Caco-2 (cell line): ENCODE measurements around the gene SLC17A2. TPM values are rescaled to one million over a fixed set of nuclear protein-coding genes. Genes with fewer than 3 reads are reported as not detected.

Experiments used
- BruUV-seq: library from RNA; stranded (reverse); fragments of 400-500 nt; replicated peaks from 2 replicates; lab custom pipeline; 2021; lab: Mats Ljungman, UMichigan
- CTCF ChIA-PET: fragments of 300-600 bp; sonication (Branson Sonifier 250); formaldehyde crosslinking; loops from one replicate; lab custom pipeline; 2022; ENCODE audit warnings: antibody characterized with exemption; lab: Charles Lee
- POLR2A ChIA-PET: fragments of 300-600 bp; sonication (Branson Sonifier 250); formaldehyde crosslinking; loops from one replicate; lab custom pipeline; 2022; ENCODE audit warnings: antibody characterized with exemption; lab: Charles Lee
- DNase-seq, 2 experiments: peaks; one replicate each; pipeline versions ENCODE4 v3.0.0 to v3.0.0-alpha.2; 2020 to 2022
- H3K27me3 ChIP-seq: replicated peaks from 2 replicates; pipeline ENCODE4 v1.6.0; 2011; ENCODE audit warnings: low read length; ENCODE audit not compliant: control insufficient read depth, insufficient read depth
- H3K36me3 ChIP-seq: 2 replicates; pipeline ENCODE4 v1.5.1; 2011; ENCODE audit warnings: low read length; ENCODE audit not compliant: control insufficient read depth, insufficient read depth
- H3K4me1 ChIP-seq: fragments of 250-450 bp; sonication (Bioruptor Pico); 2 replicates; pipeline ENCODE4 v1.5.1; 2020; ENCODE audit warnings: mild to moderate bottlenecking
- H3K4me3 ChIP-seq: 2 replicates; pipeline ENCODE4 v1.5.1; 2011; ENCODE audit warnings: low read depth, mild to moderate bottlenecking, control low read depth, low read length
- H3K9me3 ChIP-seq: fragments of 250-450 bp; sonication (Bioruptor Pico); 2 replicates; pipeline ENCODE4 v1.5.1; 2020; ENCODE audit warnings: mild to moderate bottlenecking, moderate library complexity
- H3K27ac Mint-ChIP-seq: one replicate; pipeline ENCODE4 v1.8.0; 2022; ENCODE audit warnings: mixed read lengths; ENCODE audit not compliant: unreplicated experiment
- H3K27me3 Mint-ChIP-seq: one replicate; pipeline ENCODE4 v1.8.0; 2022; ENCODE audit warnings: mixed read lengths; ENCODE audit not compliant: insufficient read depth, unreplicated experiment
- H3K36me3 Mint-ChIP-seq: one replicate; pipeline ENCODE4 v1.8.0; 2022; ENCODE audit warnings: mild to moderate bottlenecking, mixed read lengths; ENCODE audit not compliant: insufficient read depth, unreplicated experiment
- H3K4me1 Mint-ChIP-seq: one replicate; pipeline ENCODE4 v1.8.0; 2022; ENCODE audit warnings: low read depth, mixed read lengths; ENCODE audit not compliant: unreplicated experiment
- H3K4me3 Mint-ChIP-seq: one replicate; pipeline ENCODE4 v1.8.0; 2022; ENCODE audit warnings: mild to moderate bottlenecking, moderate library complexity, mixed read lengths; ENCODE audit not compliant: unreplicated experiment
- H3K9me3 Mint-ChIP-seq: one replicate; pipeline ENCODE4 v1.8.0; 2022; ENCODE audit warnings: mixed read lengths; ENCODE audit not compliant: unreplicated experiment
- intact Hi-C: fragments of 100-400 bp; cut with micrococcal nuclease; formaldehyde crosslinking; loops from one replicate; pipeline ENCODE4 v1.10.0; 2022; ENCODE audit not compliant: unreplicated experiment
- total RNA-seq: library from RNA; stranded (reverse); gene quantifications from 2 replicates; pipeline ENCODE4 v1.2.3, GENCODE V29; 2022
- TF ChIP-seq, protein P1 (sequence below), 2 experiments: fragments of 200-600 bp in 1 of 2; IDR thresholded peaks; 1 replicate in 1 of 2; 2 replicates in 1 of 2; pipeline versions ENCODE4 v1.5.1 to v1.8.0; 2011 to 2022; ENCODE audit warnings: antibody characterized with exemption in 1 of 2, control low read depth in 1 of 2, inconsistent platforms in 1 of 2, low read depth in 1 of 2, low read length in 1 of 2, mild to moderate bottlenecking in 1 of 2, moderate library complexity in 1 of 2; ENCODE audit not compliant: insufficient read depth in 1 of 2, severe bottlenecking in 1 of 2, unreplicated experiment in 1 of 2

SLC17A2 gene
- total RNA-seq, 1 experiment from 2014 or later = not detected

GRCh38 chr6:25961619-25962148 lies 31.2 kb upstream of the SLC17A2 start:
- Mint-ChIP-seq H3K4me1 (peaks cover 17% of the 10 kb centered on the region), H3K4me3 (no peak overlapping the region), H3K36me3 (no peaks in the 10 kb centered on the region), H3K27ac (no peak overlapping the region), H3K27me3 (no peaks in the 10 kb centered on the region), H3K9me3 (peaks cover 29% of the 10 kb centered on the region)
- POLR2A ChIA-PET = no interaction called here
- TF ChIP-seq, protein P1, sequence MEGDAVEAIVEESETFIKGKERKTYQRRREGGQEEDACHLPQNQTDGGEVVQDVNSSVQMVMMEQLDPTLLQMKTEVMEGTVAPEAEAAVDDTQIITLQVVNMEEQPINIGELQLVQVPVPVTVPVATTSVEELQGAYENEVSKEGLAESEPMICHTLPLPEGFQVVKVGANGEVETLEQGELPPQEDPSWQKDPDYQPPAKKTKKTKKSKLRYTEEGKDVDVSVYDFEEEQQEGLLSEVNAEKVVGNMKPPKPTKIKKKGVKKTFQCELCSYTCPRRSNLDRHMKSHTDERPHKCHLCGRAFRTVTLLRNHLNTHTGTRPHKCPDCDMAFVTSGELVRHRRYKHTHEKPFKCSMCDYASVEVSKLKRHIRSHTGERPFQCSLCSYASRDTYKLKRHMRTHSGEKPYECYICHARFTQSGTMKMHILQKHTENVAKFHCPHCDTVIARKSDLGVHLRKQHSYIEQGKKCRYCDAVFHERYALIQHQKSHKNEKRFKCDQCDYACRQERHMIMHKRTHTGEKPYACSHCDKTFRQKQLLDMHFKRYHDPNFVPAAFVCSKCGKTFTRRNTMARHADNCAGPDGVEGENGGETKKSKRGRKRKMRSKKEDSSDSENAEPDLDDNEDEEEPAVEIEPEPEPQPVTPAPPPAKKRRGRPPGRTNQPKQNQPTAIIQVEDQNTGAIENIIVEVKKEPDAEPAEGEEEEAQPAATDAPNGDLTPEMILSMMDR (IDR thresholded peaks at IDR 0.05; ENCODE audit: insufficient read depth in 1 of 2, low read depth in 1 of 2, low read length in 1 of 2, severe bottlenecking in 1 of 2, unreplicated experiment in 1 of 2) = no peak
- Histone ChIP-seq H3K9me3 (peaks cover 5% of the 10 kb centered on the region; the same call in 1 of the 2 replicates), H3K4me1 (peaks cover 11% of the 10 kb centered on the region; the same call in 1 of the 2 replicates), H3K36me3 (no peaks in the 10 kb centered on the region), H3K4me3 (no peak overlapping the region), H3K27me3 (no peaks in the 10 kb centered on the region)
- CTCF ChIA-PET = no interaction called here
- no peak for DNase-seq
- intact Hi-C loops = no loop called here
- BruUV-seq = no TSS peak

GRCh38 chr6:25960734-25961133 lies 30.2 kb upstream of the SLC17A2 start:
- ChIA-PET POLR2A (no interaction called here), CTCF (no interaction called here)
- H3K4me1 ChIP-seq = peaks cover 11% of the 10 kb centered on the region; the same call in 1 of the 2 replicates
- no peaks in the 10 kb centered on the region for H3K27me3 ChIP-seq
- no peak overlapping the region for H3K27ac Mint-ChIP-seq
- no peak for DNase-seq
- no peak overlapping the region for H3K4me3 Mint-ChIP-seq
- H3K36me3 ChIP-seq = no peaks in the 10 kb centered on the region
- H3K4me1 Mint-ChIP-seq = peaks cover 17% of the 10 kb centered on the region
- intact Hi-C loops = no loop called here
- H3K27me3 Mint-ChIP-seq = no peaks in the 10 kb centered on the region
- no TSS peak for BruUV-seq
- no peak overlapping the region for H3K4me3 ChIP-seq
- peaks cover 5% of the 10 kb centered on the region; the same call in 1 of the 2 replicates for H3K9me3 ChIP-seq
- peaks cover 29% of the 10 kb centered on the region for H3K9me3 Mint-ChIP-seq
- TF ChIP-seq, protein P1 (IDR thresholded peaks at IDR 0.05; ENCODE audit: insufficient read depth in 1 of 2, low read depth in 1 of 2, low read length in 1 of 2, severe bottlenecking in 1 of 2, unreplicated experiment in 1 of 2) = no peak
- H3K36me3 Mint-ChIP-seq = no peaks in the 10 kb centered on the region

- Mint-ChIP-seq H3K36me3 (no peaks in the 10 kb centered on the region), H3K9me3 (peaks cover 29% of the 10 kb centered on the region), H3K4me3 (no peak overlapping the region), H3K4me1 (peaks cover 17% of the 10 kb centered on the region), H3K27ac (no peak overlapping the region), H3K27me3 (no peaks in the 10 kb centered on the region)
- no TSS peak for BruUV-seq
- peaks cover 5% of the 10 kb centered on the region; the same call in 1 of the 2 replicates for H3K9me3 ChIP-seq
- H3K27me3 ChIP-seq = no peaks in the 10 kb centered on the region
- H3K4me3 ChIP-seq = no peak overlapping the region
- CTCF ChIA-PET = no interaction called here
- intact Hi-C loops = no loop called here
- TF ChIP-seq, protein P1 (IDR thresholded peaks at IDR 0.05; ENCODE audit: insufficient read depth in 1 of 2, low read depth in 1 of 2, low read length in 1 of 2, severe bottlenecking in 1 of 2, unreplicated experiment in 1 of 2) = no peak
- DNase-seq = no peak
- H3K4me1 ChIP-seq = peaks cover 11% of the 10 kb centered on the region; the same call in 1 of the 2 replicates
- POLR2A ChIA-PET = no interaction called here
- H3K36me3 ChIP-seq = no peaks in the 10 kb centered on the region
These were observed 29.5 kb upstream of the SLC17A2 start for GRCh38 chr6:25959890-25960536.
